IMR-90 (cell line): Measurements from ENCODE around the gene RNF141. TPM values are rescaled to one million over a fixed set of nuclear protein-coding genes. Genes with fewer than 3 reads are reported as not detected.

Experiments
- ATAC-seq: fragments of 200-7000 bp; cut with Tn5 transposase; 2 replicates; pipeline ENCODE4 v1.9.1; 2020; ENCODE audit warnings: low read depth, mild to moderate bottlenecking, moderate library complexity
- BruUV-seq: library from RNA; stranded (reverse); fragments of 400-500 nt; replicated peaks from 2 replicates; lab custom pipeline; 2021; lab: Mats Ljungman, UMichigan
- CTCF ChIA-PET: fragments of 300-600 bp; formaldehyde crosslinking; extraction: SDS; loops from one replicate; lab custom pipeline; 2021; ENCODE audit warnings: antibody characterized with exemption; lab: Yijun Ruan, JAX
- POLR2A ChIA-PET: fragments of 300-600 bp; sonication (Branson Sonifier 250); formaldehyde crosslinking; loops from one replicate; lab custom pipeline; 2022; ENCODE audit warnings: antibody characterized with exemption; ENCODE audit not compliant: unreplicated experiment; lab: Charles Lee
- DNase-seq: peaks from one replicate; pipeline ENCODE4 v3.0.0; 2013
- H2AFZ ChIP-seq: replicated peaks from 2 replicates; pipeline ENCODE3; 2013; ENCODE audit warnings: low read length, mild to moderate bottlenecking; ENCODE audit not compliant: poor library complexity
- H2AK5ac ChIP-seq: 2 replicates; pipeline ENCODE4 v1.6.1; 2013; ENCODE audit warnings: low read depth, low read length, inconsistent platforms
- H2AK9ac ChIP-seq: replicated peaks from 2 replicates; pipeline ENCODE3; 2013; ENCODE audit warnings: mild to moderate bottlenecking, low read depth, low read length, moderate library complexity; ENCODE audit not compliant: poor library complexity
- H2BK120ac ChIP-seq: 2 replicates; pipeline ENCODE4 v1.6.1; 2013; ENCODE audit warnings: low read depth, low read length, inconsistent platforms
- H2BK15ac ChIP-seq: 3 replicates; pipeline ENCODE4 v1.6.1; 2013; ENCODE audit warnings: low read depth, low read length, inconsistent platforms
- H2BK20ac ChIP-seq: 2 replicates; pipeline ENCODE4 v1.6.1; 2013; ENCODE audit warnings: low read depth, mild to moderate bottlenecking, inconsistent platforms, low read length, moderate library complexity
- H2BK5ac ChIP-seq: 2 replicates; pipeline ENCODE4 v1.6.1; 2013; ENCODE audit warnings: mild to moderate bottlenecking, low read depth, low read length, inconsistent platforms; ENCODE audit not compliant: poor library complexity, severe bottlenecking
- H3K14ac ChIP-seq: replicated peaks from 2 replicates; pipeline ENCODE4 v1.6.1; 2013; ENCODE audit warnings: low read depth, low read length, inconsistent platforms
- H3K18ac ChIP-seq: 2 replicates; pipeline ENCODE4 v1.6.1; 2013; ENCODE audit warnings: low read depth, low read length, control low read depth
- H3K23ac ChIP-seq: 2 replicates; pipeline ENCODE4 v1.6.1; 2013; ENCODE audit warnings: low read depth, low read length, inconsistent platforms
- H3K27ac ChIP-seq: 2 replicates; pipeline ENCODE4 v1.5.1; 2013; ENCODE audit warnings: mild to moderate bottlenecking, control low read depth, low read length; ENCODE audit not compliant: insufficient read depth
- H3K27me3 ChIP-seq: 2 replicates; pipeline ENCODE4 v1.6.1; 2013; ENCODE audit warnings: low read length; ENCODE audit not compliant: control insufficient read depth, insufficient read depth
- H3K36me3 ChIP-seq: 2 replicates; pipeline ENCODE4 v1.6.1; 2013; ENCODE audit warnings: low read length, mixed read lengths; ENCODE audit not compliant: control insufficient read depth, insufficient read depth
- H3K4ac ChIP-seq: 2 replicates; pipeline ENCODE4 v1.6.1; 2013; ENCODE audit warnings: low read depth, low read length, inconsistent platforms
- H3K4me1 ChIP-seq: 2 replicates; pipeline ENCODE4 v1.6.1; 2013; ENCODE audit warnings: low read length, mixed read lengths; ENCODE audit not compliant: control insufficient read depth, insufficient read depth
- H3K4me2 ChIP-seq: 2 replicates; pipeline ENCODE4 v1.6.1; 2013; ENCODE audit warnings: low read depth, mild to moderate bottlenecking, control low read depth, low read length, moderate library complexity
- H3K4me3 ChIP-seq: 2 replicates; pipeline ENCODE4 v1.5.1; 2013; ENCODE audit warnings: low read depth, mild to moderate bottlenecking, control low read depth, low read length, moderate library complexity; ENCODE audit not compliant: insufficient read depth
- H3K56ac ChIP-seq: 2 replicates; pipeline ENCODE4 v1.6.1; 2013; ENCODE audit warnings: low read length, inconsistent platforms; ENCODE audit not compliant: insufficient read depth; ENCODE audit errors: extremely low read depth
- H3K79me1 ChIP-seq, 2 experiments: 2 replicates each; pipeline ENCODE4 v1.6.1; 2013; ENCODE audit warnings: low read length in 2 of 2, inconsistent platforms in 1 of 2, low read depth in 1 of 2
- H3K9ac ChIP-seq: 2 replicates; pipeline ENCODE4 v1.6.1; 2013; ENCODE audit warnings: low read depth, low read length, control low read depth
- H3K9me1 ChIP-seq: 2 replicates; pipeline ENCODE4 v1.6.1; 2013; ENCODE audit warnings: low read length, inconsistent platforms; ENCODE audit not compliant: insufficient read depth
- H3K9me3 ChIP-seq: 2 replicates; pipeline ENCODE4 v1.6.1; 2013; ENCODE audit warnings: low read length; ENCODE audit not compliant: control insufficient read depth, insufficient read depth
- H4K20me1 ChIP-seq: 2 replicates; pipeline ENCODE4 v1.6.1; 2013; ENCODE audit warnings: low read length, inconsistent platforms; ENCODE audit not compliant: insufficient read depth
- H4K5ac ChIP-seq: 2 replicates; pipeline ENCODE4 v1.6.1; 2013; ENCODE audit warnings: mild to moderate bottlenecking, low read depth, low read length, control low read depth
- H4K8ac ChIP-seq, 2 experiments: 2 replicates each; pipeline ENCODE4 v1.6.1; 2013; ENCODE audit warnings: low read depth in 2 of 2, low read length in 2 of 2, control low read depth in 1 of 2, inconsistent platforms in 1 of 2
- H4K91ac ChIP-seq: 2 replicates; pipeline ENCODE4 v1.6.1; 2013; ENCODE audit warnings: low read depth, low read length, inconsistent platforms; ENCODE audit not compliant: insufficient read depth
- BHLHE40 ChIP-seq: fragments of 150-350 bp; IDR thresholded peaks from 2 replicates; pipeline ENCODE4 v1.6.1; 2016; ENCODE audit warnings: mild to moderate bottlenecking, low read depth, low read length
- CHD1 ChIP-seq: IDR thresholded peaks from 2 replicates; pipeline ENCODE4 v1.6.1; 2012; ENCODE audit warnings: low read depth, low read length, improper control_type of control experiment
- CTCF ChIP-seq: conservative IDR thresholded peaks from 2 replicates; pipeline ENCODE4 v1.5.1; 2012; ENCODE audit warnings: mild to moderate bottlenecking, low read depth, low read length, improper control_type of control experiment
- FOS ChIP-seq: fragments of 150-350 bp; IDR thresholded peaks from 2 replicates; pipeline ENCODE4 v1.6.1; 2016; ENCODE audit warnings: low read depth, low read length
- MAFK ChIP-seq: IDR thresholded peaks from 2 replicates; pipeline ENCODE4 v1.6.1; 2012; ENCODE audit warnings: low read depth, low read length, improper control_type of control experiment
- MAZ ChIP-seq: IDR thresholded peaks from 2 replicates; pipeline ENCODE4 v1.6.1; 2012; ENCODE audit warnings: low read depth, mild to moderate bottlenecking, low read length, improper control_type of control experiment, moderate library complexity, borderline replicate concordance
- MXI1 ChIP-seq: IDR thresholded peaks from 2 replicates; pipeline ENCODE4 v1.6.1; 2012; ENCODE audit warnings: low read depth, mild to moderate bottlenecking, low read length, moderate library complexity, borderline replicate concordance
- NFE2L2 ChIP-seq: fragments of 150-350 bp; IDR thresholded peaks from 2 replicates; pipeline ENCODE4 v1.6.1; 2016; ENCODE audit warnings: low read depth, mild to moderate bottlenecking, low read length
- POLR2A ChIP-seq: IDR thresholded peaks from 2 replicates; pipeline ENCODE4 v1.6.1; 2012; ENCODE audit warnings: mild to moderate bottlenecking, low read depth, low read length
- RAD21 ChIP-seq: IDR thresholded peaks from 2 replicates; pipeline ENCODE4 v1.6.1; 2012; ENCODE audit warnings: low read length, improper control_type of control experiment
- RCOR1 ChIP-seq: IDR thresholded peaks from 2 replicates; pipeline ENCODE4 v1.6.1; 2012; ENCODE audit warnings: mild to moderate bottlenecking, low read length, improper control_type of control experiment; ENCODE audit not compliant: insufficient replicate concordance
- RFX5 ChIP-seq: IDR thresholded peaks from 2 replicates; pipeline ENCODE4 v1.8.0; 2012; ENCODE audit warnings: low read depth, mild to moderate bottlenecking, low read length, moderate library complexity
- SMC3 ChIP-seq: fragments of 150-350 bp; IDR thresholded peaks from 2 replicates; pipeline ENCODE4 v1.6.1; 2016; ENCODE audit warnings: low read depth, mild to moderate bottlenecking, antibody characterized with exemption, low read length, moderate library complexity
- USF2 ChIP-seq: fragments of 150-350 bp; IDR thresholded peaks from 2 replicates; pipeline ENCODE4 v1.6.1; 2017; ENCODE audit warnings: mild to moderate bottlenecking, antibody characterized with exemption, low read length, low read depth
- WGBS, 2 experiments: methylation state at CpG; one replicate each; pipeline versions ENCODE4 v1.1.5 to v1.1.7; 2013; ENCODE audit warnings: missing lambda C conversion rate in 2 of 2; ENCODE audit not compliant: insufficient read length in 1 of 2; ENCODE audit errors: extremely low coverage in 2 of 2; 5-methylcytosine and 5-hydroxymethylcytosine counted together
- dilution Hi-C: fragments of 300-500 bp; cut with HindIII; formaldehyde crosslinking; loops from one replicate; pipeline ENCODE4 v1.14.3; 2018; ENCODE audit warnings: low sequenced_read_pairs; ENCODE audit not compliant: unreplicated experiment
- in situ Hi-C: fragments of 300-500 bp; cut with MboI; formaldehyde crosslinking; loops from 3 replicates; pipeline ENCODE4 v1.14.3; 2019; ENCODE audit warnings: low sequenced_read_pairs, inconsistent platforms, mixed read lengths
- intact Hi-C: fragments of 100-400 bp; cut with micrococcal nuclease; formaldehyde crosslinking; loops from 2 replicates; pipeline ENCODE4 v1.10.0; 2022
- polyA plus RNA-seq, 3 experiments: library from polyadenylated mRNA; depleted of rRNA; stranded (reverse); fragments of >200 nt; gene quantifications; 2 replicates each; pipeline ENCODE4 v1.2.3, GENCODE V29; 2012; ENCODE audit warnings: low replicate concordance in 1 of 3
- total RNA-seq: library from RNA; depleted of rRNA; stranded (reverse); fragments of >200 nt; gene quantifications from 2 replicates; pipeline ENCODE4 v1.2.3, GENCODE V29; 2012
- TF ChIP-seq, protein P1 (sequence below): fragments of 150-350 bp; IDR thresholded peaks from 2 replicates; pipeline ENCODE4 v1.6.1; 2016; ENCODE audit warnings: low read depth, mild to moderate bottlenecking, low read length, moderate library complexity, borderline replicate concordance

Gene RNF141
- total and polyA plus RNA-seq, 2 of the 4 experiments (the other 2 are of a cell fraction): 13.8 to 18.6 TPM

GRCh38 chr11:10499452-10499851 lies 41.5 kb downstream of the RNF141 start:
- Histone ChIP-seq H3K23ac (no peak overlapping the region), H3K14ac (no peak overlapping the region), H2AFZ (no peak overlapping the region), H3K9me3 (no peaks in the 10 kb centered on the region), H2BK20ac (no peak overlapping the region), H3K56ac (no peak overlapping the region), H2AK9ac (no peak overlapping the region), H3K36me3 (peaks cover 78% of the 10 kb centered on the region), H4K20me1 (no peaks in the 10 kb centered on the region), H3K4me1 (no peaks in the 10 kb centered on the region), H3K9me1 (peaks cover 23% of the 10 kb centered on the region), H2AK5ac (no peak overlapping the region), H2BK120ac (no peak overlapping the region), H3K27me3 (no peaks in the 10 kb centered on the region), H4K5ac (no peak overlapping the region), H2BK5ac (no peak overlapping the region), H3K4me3 (no peak overlapping the region), H3K9ac (no peak overlapping the region), H3K4ac (no peak overlapping the region), H4K8ac (no peak overlapping the region), H4K91ac (no peak overlapping the region), H2BK15ac (no peak overlapping the region), H3K79me1 (peaks cover 0 to 15% of the 10 kb centered on the region in 2 experiments; a peak in 2 of 4 replicates), H3K27ac (no peak overlapping the region), H3K4me2 (no peak overlapping the region), H3K18ac (no peak overlapping the region)
- dilution Hi-C loops (no loop called here), in situ Hi-C loops (no loop called here), intact Hi-C loops (no loop called here)
- DNase-seq (no peak), ATAC-seq (no peak)
- no TSS peak for BruUV-seq
- TF ChIP-seq FOS: no peak
- no peak for TF ChIP-seq SMC3
- TF ChIP-seq BHLHE40: no peak
- no peak for TF ChIP-seq RFX5
- TF ChIP-seq, protein P1, sequence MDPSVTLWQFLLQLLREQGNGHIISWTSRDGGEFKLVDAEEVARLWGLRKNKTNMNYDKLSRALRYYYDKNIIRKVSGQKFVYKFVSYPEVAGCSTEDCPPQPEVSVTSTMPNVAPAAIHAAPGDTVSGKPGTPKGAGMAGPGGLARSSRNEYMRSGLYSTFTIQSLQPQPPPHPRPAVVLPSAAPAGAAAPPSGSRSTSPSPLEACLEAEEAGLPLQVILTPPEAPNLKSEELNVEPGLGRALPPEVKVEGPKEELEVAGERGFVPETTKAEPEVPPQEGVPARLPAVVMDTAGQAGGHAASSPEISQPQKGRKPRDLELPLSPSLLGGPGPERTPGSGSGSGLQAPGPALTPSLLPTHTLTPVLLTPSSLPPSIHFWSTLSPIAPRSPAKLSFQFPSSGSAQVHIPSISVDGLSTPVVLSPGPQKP: no peak
- TF ChIP-seq POLR2A: no peak
- no peak for TF ChIP-seq RCOR1
- no peak for TF ChIP-seq MXI1
- TF ChIP-seq CHD1: no peak
- TF ChIP-seq USF2: no peak
- no peak for TF ChIP-seq MAFK
- no peak for TF ChIP-seq RAD21
- no peak for TF ChIP-seq CTCF
- TF ChIP-seq MAZ: no peak
- no peak for TF ChIP-seq NFE2L2
- ChIA-PET POLR2A (no interaction called here), CTCF (no interaction called here)
- 71% methylated on average over 1 of the region's 5 CpGs; no CpG with 5 or more reads in 1 of the 2 experiments for WGBS, 2 experiments
